Naive thymus-derived CD8-positive, alpha-beta T cell (primary cell): ENCODE results near the gene ALDH2. TPM values are rescaled to one million over a fixed set of nuclear protein-coding genes. Genes with fewer than 3 reads are reported as not detected.
A peak's percentile ranks its signal among the peaks of the same experiment; 100 is the strongest.
"Not testable (repeated sequence)": the region's sequence is repeated elsewhere in the genome, so short reads cannot be mapped to it uniquely, and the experiment has no call there.

Source experiments
- ATAC-seq, 2 donors: fragments of 150-1000 bp; cut with Tn5 transposase in 1 of 2; sonication (Bioruptor Pico), chemical (Tn5 transposase) in 1 of 2; 1 replicate in 1 of 2; 2 replicates in 1 of 2; pipeline ENCODE4 v1.10.0; 2021; ENCODE audit warnings: mild to moderate bottlenecking in 2 of 2, moderate library complexity in 2 of 2
- POLR2A ChIA-PET: fragments of 350-600 bp; sonication (Branson Sonifier 250); formaldehyde crosslinking; loops from one replicate; lab custom pipeline; 2021; ENCODE audit warnings: antibody characterized with exemption; lab: Charles Lee
- DNase-seq, 10 donors: peaks; one replicate each; pipeline versions ENCODE4 v3.0.0 to v3.0.0-alpha.2; 2020 to 2022
- H3K27ac Mint-ChIP-seq, 10 donors: one replicate each; pipeline ENCODE4 v1.8.0; 2020 to 2022; ENCODE audit warnings: mild to moderate bottlenecking in 10 of 10, mixed read lengths in 10 of 10, moderate library complexity in 4 of 10, inconsistent platforms in 1 of 10
- H3K27me3 Mint-ChIP-seq, 5 donors: one replicate each; pipeline ENCODE4 v1.8.0; 2021 to 2022; ENCODE audit warnings: mixed read lengths in 5 of 5
- H3K36me3 Mint-ChIP-seq, 3 donors: one replicate each; pipeline ENCODE4 v1.8.0; 2020 to 2022; ENCODE audit warnings: mixed read lengths in 3 of 3, mild to moderate bottlenecking in 2 of 3, inconsistent platforms in 1 of 3
- H3K4me1 Mint-ChIP-seq, 4 donors: one replicate each; pipeline ENCODE4 v1.8.0; 2021 to 2022; ENCODE audit warnings: mixed read lengths in 4 of 4
- H3K4me3 Mint-ChIP-seq, 10 donors: one replicate each; pipeline ENCODE4 v1.8.0; 2020 to 2022; ENCODE audit warnings: mild to moderate bottlenecking in 10 of 10, mixed read lengths in 10 of 10, moderate library complexity in 6 of 10, inconsistent platforms in 1 of 10
- H3K9me3 Mint-ChIP-seq, 9 donors: one replicate each; pipeline ENCODE4 v1.8.0; 2020 to 2022; ENCODE audit warnings: mixed read lengths in 9 of 9, mild to moderate bottlenecking in 3 of 9, inconsistent platforms in 1 of 9, moderate library complexity in 1 of 9
- polyA plus RNA-seq, 3 donors: library from polyadenylated mRNA; unstranded; fragments of 300-500 nt; fragmentation: Illumina TruSeq; gene quantifications; one replicate each; pipeline ENCODE4 v1.2.3, GENCODE V29; 2021
- total RNA-seq, 8 experiments: library from RNA in 2 of 8; stranded (reverse) in 2 of 8; gene quantifications; one replicate each; pipeline ENCODE4 v1.2.3 and lab custom pipeline; 2021 to 2026

ALDH2 gene
- total and polyA plus RNA-seq, 5 experiments from 2014 or later = 0.73 to 3.9 (median 1.3) TPM

DNA sequence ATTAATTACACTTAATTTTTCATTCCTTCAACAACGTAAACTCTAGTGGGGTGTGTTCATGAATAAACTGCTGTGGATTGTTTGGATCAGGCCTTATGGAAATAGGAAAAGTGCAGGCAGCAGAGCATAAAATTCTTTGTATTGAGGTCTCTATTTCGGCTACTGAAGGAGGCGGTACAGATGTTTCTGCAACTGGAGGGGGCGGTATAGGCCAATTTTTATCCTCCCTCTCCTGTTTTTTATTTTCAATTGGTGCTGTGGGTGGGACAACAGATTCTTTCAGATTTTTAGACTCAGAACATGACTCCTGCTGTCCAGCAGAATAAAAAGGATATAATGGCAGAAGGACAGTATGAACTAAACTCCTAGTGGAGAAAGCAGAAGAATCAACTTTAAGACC, 57.6 kb downstream of the ALDH2 start:
- not testable (repeated sequence) for H3K27ac Mint-ChIP-seq, ATAC-seq, H3K4me3 Mint-ChIP-seq, H3K4me1 Mint-ChIP-seq, H3K9me3 Mint-ChIP-seq, H3K36me3 Mint-ChIP-seq, H3K27me3 Mint-ChIP-seq
- POLR2A ChIA-PET = interaction anchor here (3.0 kb wide), 1 partner anchor 18 kb away, joined by 14 read pairs; the partner anchor contains the start of gene MAPKAPK5
- peak in 3 of 10 donors; percentile 4 to 17 (median 17) for DNase-seq

GRCh38 chr12:111825509-111825908, 58.8 kb downstream of the ALDH2 start:
- ATAC-seq = no peak
- Mint-ChIP-seq H3K36me3 (peaks cover 0 to 3% (median 0%) of the 10 kb centered on the region in 3 donors), H3K27ac (no peak overlapping the region), H3K4me3 (no peak overlapping the region), H3K27me3 (peaks cover 0 to 6% (median 0%) of the 10 kb centered on the region in 5 donors), H3K9me3 (peaks cover 0 to 5% (median 0%) of the 10 kb centered on the region in 9 donors), H3K4me1 (no peaks in the 10 kb centered on the region)
- POLR2A ChIA-PET = interaction anchor here (3.0 kb wide), 1 partner anchor 16 kb away, joined by 14 read pairs; the partner anchor contains the start of gene MAPKAPK5
- DNase-seq = no peak

GRCh38 chr12:111826316-111826715, 59.6 kb downstream of the ALDH2 start:
- peaks cover 0 to 3% (median 0%) of the 10 kb centered on the region in 5 donors for H3K27me3 Mint-ChIP-seq
- H3K4me1 Mint-ChIP-seq = no peaks in the 10 kb centered on the region
- no peak overlapping the region for H3K4me3 Mint-ChIP-seq
- peak overlapping the region in 1 of 10 donors; percentile 43 for H3K27ac Mint-ChIP-seq
- peaks cover 0 to 4% (median 0%) of the 10 kb centered on the region in 9 donors for H3K9me3 Mint-ChIP-seq
- ATAC-seq (no peak), DNase-seq (no peak)
- POLR2A ChIA-PET = interaction anchor here (3.0 kb wide), 1 partner anchor 16 kb away, joined by 14 read pairs; the partner anchor contains the start of gene MAPKAPK5
- H3K36me3 Mint-ChIP-seq = no peaks in the 10 kb centered on the region

GRCh38 chr12:111826992-111827391, 60.3 kb downstream of the ALDH2 start:
- peak overlapping the region in 1 of 10 donors; percentile 43 for H3K27ac Mint-ChIP-seq
- peaks cover 0 to 3% (median 0%) of the 10 kb centered on the region in 5 donors for H3K27me3 Mint-ChIP-seq
- ATAC-seq (no peak), DNase-seq (no peak)
- POLR2A ChIA-PET = interaction anchor here (3.0 kb wide), 1 partner anchor 15 kb away, joined by 14 read pairs; the partner anchor contains the start of gene MAPKAPK5
- H3K4me3 Mint-ChIP-seq = no peak overlapping the region
- no peaks in the 10 kb centered on the region for H3K36me3 Mint-ChIP-seq
- peaks cover 0 to 2% (median 0%) of the 10 kb centered on the region in 9 donors for H3K9me3 Mint-ChIP-seq
- no peaks in the 10 kb centered on the region for H3K4me1 Mint-ChIP-seq

DNA sequence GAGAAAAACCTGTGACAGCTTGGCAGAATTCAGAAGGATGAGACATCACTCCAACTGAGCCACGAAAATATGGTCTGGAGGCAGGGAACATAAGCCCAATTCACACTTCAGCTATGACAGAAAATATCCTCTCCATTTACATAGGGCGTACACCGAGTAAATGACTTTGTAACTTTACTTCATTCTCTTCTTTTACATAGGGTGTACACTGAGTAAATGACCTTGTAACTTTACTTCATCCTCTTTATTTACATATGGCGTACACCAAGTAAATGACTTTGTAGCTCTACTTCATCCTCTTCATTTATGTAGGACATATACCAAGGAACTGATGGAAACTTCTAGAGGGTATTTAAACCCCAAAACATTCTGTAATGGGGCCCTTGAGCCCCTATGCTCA, 61.2 kb downstream of the ALDH2 start:
- no peak for ATAC-seq
- no peak overlapping the region for H3K4me3 Mint-ChIP-seq
- POLR2A ChIA-PET = no interaction called here
- H3K36me3 Mint-ChIP-seq = peaks cover 0 to under 1% (median 0%) of the 10 kb centered on the region in 3 donors
- no peak for DNase-seq
- no peaks in the 10 kb centered on the region for H3K4me1 Mint-ChIP-seq
- H3K27me3 Mint-ChIP-seq = peaks cover 0 to 3% (median 0%) of the 10 kb centered on the region in 5 donors
- H3K9me3 Mint-ChIP-seq = peaks cover 0 to 10% (median 0%) of the 10 kb centered on the region in 9 donors
- H3K27ac Mint-ChIP-seq = no peak overlapping the region

- no peaks in the 10 kb centered on the region for H3K4me1 Mint-ChIP-seq
- H3K27me3 Mint-ChIP-seq = peaks cover 0 to 3% (median 0%) of the 10 kb centered on the region in 5 donors
- H3K9me3 Mint-ChIP-seq = peaks cover 0 to 12% (median 0%) of the 10 kb centered on the region in 9 donors
- H3K27ac Mint-ChIP-seq = no peak overlapping the region
- POLR2A ChIA-PET = no interaction called here
- DNase-seq (no peak), ATAC-seq (no peak)
- H3K36me3 Mint-ChIP-seq = peaks cover 0 to 4% (median 0%) of the 10 kb centered on the region in 3 donors
- H3K4me3 Mint-ChIP-seq = no peak overlapping the region
These were observed 61.7 kb downstream of the ALDH2 start for GRCh38 chr12:111828338-111828979.

DNA sequence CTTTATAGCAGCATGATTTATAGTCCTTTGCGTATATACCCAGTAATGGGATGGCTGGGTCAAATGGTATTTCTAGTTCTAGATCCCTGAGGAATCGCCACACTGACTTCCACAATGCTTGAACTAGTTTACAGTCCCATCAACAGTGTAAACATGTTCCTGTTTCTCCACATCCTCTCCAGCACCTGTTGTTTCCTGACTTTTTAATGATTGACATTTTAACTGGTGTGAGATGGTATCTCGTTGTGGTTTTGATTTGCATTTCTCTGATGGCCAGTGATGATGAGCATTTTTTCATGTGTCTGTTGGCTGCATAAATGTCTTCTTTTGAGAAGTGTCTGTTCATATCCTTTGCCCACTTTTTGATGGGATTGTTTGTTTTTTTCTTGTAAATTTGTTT, 62.9 kb downstream of the ALDH2 start:
- POLR2A ChIA-PET, ATAC-seq, H3K4me1 Mint-ChIP-seq, H3K27ac Mint-ChIP-seq, H3K36me3 Mint-ChIP-seq, DNase-seq, H3K27me3 Mint-ChIP-seq, H3K4me3 Mint-ChIP-seq: not testable (repeated sequence)
- peaks cover 0 to 13% (median 0%) of the 10 kb centered on the region in 9 donors for H3K9me3 Mint-ChIP-seq

- not testable (repeated sequence) for H3K27me3 Mint-ChIP-seq, ATAC-seq
- Mint-ChIP-seq H3K4me1 (peaks cover 9 to 33% (median 27%) of the 10 kb centered on the region in 4 donors), H3K36me3 (peaks cover 8 to 14% (median 10%) of the 10 kb centered on the region in 3 donors), H3K9me3 (peaks cover 0 to 13% (median 0%) of the 10 kb centered on the region in 9 donors), H3K27ac (peak overlapping the region; percentile 29 to 89 (median 79)), H3K4me3 (peak overlapping the region in 9 of 10 donors; percentile 4 to 63 (median 54))
- POLR2A ChIA-PET = interaction anchor here (1.8 kb wide), 1 partner anchor 178 kb away, joined by 6 read pairs; the partner anchor contains the start of genes ERP29 and TMEM116
- peak in 6 of 10 donors; percentile 22 to 71 (median 44) for DNase-seq
These were observed 68.1 kb downstream of the ALDH2 start for GRCh38 chr12:111834740-111835386.

DNA sequence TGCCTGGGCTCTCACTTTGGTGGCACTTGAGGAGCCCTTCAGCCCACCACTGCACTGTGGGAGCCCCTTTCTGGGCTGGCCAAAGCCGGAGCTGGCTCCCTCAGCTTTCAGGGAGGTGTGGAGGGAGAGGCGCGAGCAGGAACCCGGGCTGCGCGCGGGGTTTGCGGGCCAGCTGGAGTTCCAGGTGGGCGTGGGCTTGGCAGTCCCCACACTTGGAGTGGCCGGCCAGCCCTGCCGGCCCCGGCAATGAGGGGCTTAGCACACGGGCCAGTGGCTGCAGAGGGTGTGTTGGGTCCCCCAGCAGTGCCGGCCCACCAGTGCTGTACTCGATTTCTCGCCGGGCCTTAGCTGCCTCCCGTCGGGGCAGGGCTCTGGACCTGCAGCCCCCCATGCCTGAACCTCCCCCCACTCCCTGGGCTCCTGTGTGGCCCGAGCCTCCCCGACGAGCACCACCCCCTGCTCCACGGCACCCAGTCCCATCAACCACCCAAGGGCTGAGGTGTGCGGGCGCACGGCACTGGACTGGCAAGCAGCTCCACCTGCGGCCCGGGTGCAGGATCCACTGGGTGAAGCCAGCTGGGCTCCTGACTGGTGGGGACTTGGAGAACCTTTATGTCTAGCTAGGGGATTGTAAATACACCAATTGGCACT, 68.9 kb downstream of the ALDH2 start:
- H3K27me3 Mint-ChIP-seq, DNase-seq, ATAC-seq: not testable (repeated sequence)
- POLR2A ChIA-PET = interaction anchor here (1.8 kb wide), 1 partner anchor 177 kb away, joined by 6 read pairs; the partner anchor contains the start of genes ERP29 and TMEM116
- Mint-ChIP-seq H3K36me3 (peaks cover 8 to 20% (median 14%) of the 10 kb centered on the region in 3 donors), H3K9me3 (peaks cover 0 to 13% (median 0%) of the 10 kb centered on the region in 9 donors), H3K4me3 (peak overlapping the region in 2 of 10 donors; percentile 34 to 61), H3K27ac (peak overlapping the region in 6 of 10 donors; percentile 48 to 83 (median 72)), H3K4me1 (peaks cover 15 to 41% (median 35%) of the 10 kb centered on the region in 4 donors)

DNA sequence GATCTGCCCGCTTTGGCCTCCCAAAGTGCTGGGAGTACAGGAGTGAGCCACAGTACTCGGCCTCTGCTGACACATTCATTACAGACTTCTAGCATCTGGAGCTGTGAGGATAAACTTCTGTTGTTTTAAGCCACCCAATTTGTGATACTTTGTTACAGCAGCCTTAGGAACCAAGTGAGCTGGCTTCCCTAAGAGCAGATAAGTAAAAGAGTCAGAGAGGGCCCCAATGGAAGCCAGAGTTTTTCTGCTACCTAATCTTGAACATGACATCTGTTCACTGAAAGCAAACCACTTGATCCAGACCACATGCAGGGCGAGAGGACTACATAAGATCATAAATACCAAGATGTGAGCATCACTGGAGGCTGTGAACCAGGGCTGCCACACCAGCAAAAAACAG, 71.6 kb downstream of the ALDH2 start:
- H3K4me3 Mint-ChIP-seq = peak overlapping the region in 2 of 10 donors; percentile 7 to 24
- H3K27me3 Mint-ChIP-seq = peaks cover 0 to 3% (median 0%) of the 10 kb centered on the region in 5 donors
- peak overlapping the region in 7 of 10 donors; percentile 16 to 72 (median 62) for H3K27ac Mint-ChIP-seq

DNA sequence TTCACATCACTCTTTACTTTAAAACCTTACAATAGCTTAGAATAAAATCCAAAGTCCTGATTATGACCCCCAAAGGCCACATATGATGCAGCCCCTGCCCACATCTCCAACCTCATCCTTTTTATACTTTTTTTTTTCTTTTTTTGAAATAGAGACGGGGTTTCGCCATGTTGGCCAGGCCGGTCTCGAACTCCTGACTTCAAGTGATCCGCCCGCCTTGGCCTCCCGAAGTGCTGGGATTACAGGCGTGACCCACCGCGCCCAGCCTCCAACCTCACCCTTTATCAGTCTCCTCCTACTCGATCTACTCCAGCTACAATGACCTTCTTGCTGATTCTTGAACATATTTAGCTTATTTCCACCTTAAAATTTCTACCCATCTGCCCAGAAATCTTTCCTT, 74.1 kb downstream of the ALDH2 start:
- H3K9me3 Mint-ChIP-seq = peaks cover 0 to 4% (median 0%) of the 10 kb centered on the region in 9 donors
- peaks cover 0 to 26% (median 16%) of the 10 kb centered on the region in 3 donors for H3K36me3 Mint-ChIP-seq
- DNase-seq (no peak), ATAC-seq (no peak)
- peak overlapping the region; percentile 96 to 100 (median 99) for H3K27ac Mint-ChIP-seq
- peaks cover 0 to 3% (median 0%) of the 10 kb centered on the region in 5 donors for H3K27me3 Mint-ChIP-seq
- peak overlapping the region; percentile 94 to 99 (median 97) for H3K4me3 Mint-ChIP-seq
- POLR2A ChIA-PET = interaction anchor here (0.5 to 2.3 kb wide), 5 partner anchors 28 to 268 kb away, joined by 3 to 11 read pairs (median 4); partner anchors contain the start of genes ERP29 and TMEM116
- H3K4me1 Mint-ChIP-seq = peaks cover 29 to 68% (median 61%) of the 10 kb centered on the region in 4 donors

More for the DNA sequence above, 71.6 kb downstream of the ALDH2 start:
- Mint-ChIP-seq H3K9me3 (peaks cover 0 to 6% (median 0%) of the 10 kb centered on the region in 9 donors), H3K4me1 (peaks cover 25 to 58% (median 53%) of the 10 kb centered on the region in 4 donors), H3K36me3 (peaks cover 4 to 22% (median 16%) of the 10 kb centered on the region in 3 donors)
- DNase-seq (no peak), ATAC-seq (no peak)
- POLR2A ChIA-PET = interaction anchor here (0.6 kb wide), 1 partner anchor 9 kb away, joined by 3 read pairs; no protein-coding TSS in a partner anchor
